ENCODE measurements around the gene DVL1. TPM values are rescaled to one million over a fixed set of nuclear protein-coding genes. Genes with fewer than 3 reads are reported as not detected.
A peak's percentile ranks its signal among the peaks of the same experiment; 100 is the strongest.

The DVL1 gene
- total and polyA plus RNA-seq, 9 of the 15 experiments (the other 6 are each of a cell fraction or from before 2014, with no cell fraction given) = 0.62 to 135 (median 24.3) TPM

- TF ChIP-seq USF2 (CRISPR knock-in tag; IDR thresholded peaks at IDR 0.05) (peak; percentile 88), POLR2AphosphoS2 (IDR thresholded peaks at IDR 0.05; ENCODE audit: low read length) (peak; percentile 81; the same call in 1 of the 2 replicates), TCF3 (CRISPR knock-in tag; IDR thresholded peaks at IDR 0.05) (no peak), ZNF445 (CRISPR knock-in tag; IDR thresholded peaks at IDR 0.05; ENCODE audit: low read depth) (no peak), FOXA3 (CRISPR knock-in tag; conservative IDR thresholded peaks at IDR 0.05 in 1 of 2, IDR thresholded peaks at IDR 0.05 in 1 of 2) (peak in 1 of 2 experiments; percentile 5; a peak in 1 of 4 replicates), ZBTB7A (IDR thresholded peaks at IDR 0.05; ENCODE audit: borderline replicate concordance, control insufficient read depth, low read depth, low read length) (peak; percentile 75), CSDE1 (IDR thresholded peaks at IDR 0.05) (no peak), EGR1 (conservative IDR thresholded peaks at IDR 0.05) (peak; percentile 36; the same call in 1 of the 2 replicates), IRF1 (CRISPR knock-in tag; IDR thresholded peaks at IDR 0.05; ENCODE audit: borderline replicate concordance) (no peak), FIP1L1 (IDR thresholded peaks at IDR 0.05; ENCODE audit: low read depth, low read length, poor library complexity, severe bottlenecking) (peak; percentile 67), PCBP1 (IDR thresholded peaks at IDR 0.05; ENCODE audit: low read depth, low read length, poor library complexity, severe bottlenecking) (peak; percentile 49), TOE1 (IDR thresholded peaks at IDR 0.05; ENCODE audit: borderline replicate concordance) (peak; percentile 87), TOE1 (CRISPR knock-in tag; IDR thresholded peaks at IDR 0.05; ENCODE audit: borderline replicate concordance, low read depth) (0 out of 2 replicates have a peak, but pooled peaks have one; percentile 19), YBX1 (IDR thresholded peaks at IDR 0.05) (no peak), JUNB (CRISPR knock-in tag; conservative IDR thresholded peaks at IDR 0.05) (no peak), PATZ1 (CRISPR knock-in tag; IDR thresholded peaks at IDR 0.05; ENCODE audit: borderline replicate concordance) (no peak), SIRT6 (IDR thresholded peaks at IDR 0.05; ENCODE audit: low read depth, low read length) (peak; percentile 35), BCL6 (CRISPR knock-in tag; IDR thresholded peaks at IDR 0.05) (no peak), SMARCE1 (IDR thresholded peaks at IDR 0.05) (no peak), UBTF (IDR thresholded peaks at IDR 0.05; ENCODE audit: borderline replicate concordance in 1 of 2, low read depth in 2 of 2, low read length in 2 of 2) (0 out of 4 replicates have a peak, but pooled peaks of 1 of the 2 experiments have one; percentile 60), MYNN (IDR thresholded peaks at IDR 0.05) (peak; percentile 47), MYNN (CRISPR knock-in tag; IDR thresholded peaks at IDR 0.05) (no peak)
These were observed 39.7 kb downstream of the DVL1 start (continued) for GRCh38 chr1:1309251-1310108.
